Nephron (organoid): ENCODE measurements around the gene NFS1.
A peak's percentile ranks its signal among the peaks of the same experiment; 100 is the strongest.

Experiments used
- H3K27ac Mint-ChIP-seq, 3 experiments: 2 replicates each; pipeline ENCODE4 v1.8.0; 2020; ENCODE audit warnings: mixed read lengths in 3 of 3, mild to moderate bottlenecking in 2 of 3, moderate library complexity in 1 of 3
- H3K27me3 Mint-ChIP-seq: 2 replicates; pipeline ENCODE4 v1.8.0; 2021; ENCODE audit warnings: low read depth, mild to moderate bottlenecking, moderate library complexity, mixed read lengths
- H3K36me3 Mint-ChIP-seq: 2 replicates; pipeline ENCODE4 v1.8.0; 2020; ENCODE audit warnings: low read depth, mixed read lengths
- H3K4me1 Mint-ChIP-seq: 2 replicates; pipeline ENCODE4 v1.8.0; 2020; ENCODE audit warnings: mixed read lengths
- H3K4me3 Mint-ChIP-seq, 3 experiments: 2 replicates each; pipeline ENCODE4 v1.8.0; 2020; ENCODE audit warnings: mild to moderate bottlenecking in 3 of 3, mixed read lengths in 3 of 3, moderate library complexity in 2 of 3
- H3K9me3 Mint-ChIP-seq: 2 replicates; pipeline ENCODE4 v1.8.0; 2020; ENCODE audit warnings: mixed read lengths
- CTCF ChIP-seq, 3 experiments: fragments of 200-600 bp; sonication (generic); IDR thresholded peaks; one replicate each; pipeline ENCODE4 v1.5.0; 2021; ENCODE audit warnings: antibody characterized with exemption in 3 of 3; ENCODE audit not compliant: unreplicated experiment in 3 of 3

Gene NFS1

DNA sequence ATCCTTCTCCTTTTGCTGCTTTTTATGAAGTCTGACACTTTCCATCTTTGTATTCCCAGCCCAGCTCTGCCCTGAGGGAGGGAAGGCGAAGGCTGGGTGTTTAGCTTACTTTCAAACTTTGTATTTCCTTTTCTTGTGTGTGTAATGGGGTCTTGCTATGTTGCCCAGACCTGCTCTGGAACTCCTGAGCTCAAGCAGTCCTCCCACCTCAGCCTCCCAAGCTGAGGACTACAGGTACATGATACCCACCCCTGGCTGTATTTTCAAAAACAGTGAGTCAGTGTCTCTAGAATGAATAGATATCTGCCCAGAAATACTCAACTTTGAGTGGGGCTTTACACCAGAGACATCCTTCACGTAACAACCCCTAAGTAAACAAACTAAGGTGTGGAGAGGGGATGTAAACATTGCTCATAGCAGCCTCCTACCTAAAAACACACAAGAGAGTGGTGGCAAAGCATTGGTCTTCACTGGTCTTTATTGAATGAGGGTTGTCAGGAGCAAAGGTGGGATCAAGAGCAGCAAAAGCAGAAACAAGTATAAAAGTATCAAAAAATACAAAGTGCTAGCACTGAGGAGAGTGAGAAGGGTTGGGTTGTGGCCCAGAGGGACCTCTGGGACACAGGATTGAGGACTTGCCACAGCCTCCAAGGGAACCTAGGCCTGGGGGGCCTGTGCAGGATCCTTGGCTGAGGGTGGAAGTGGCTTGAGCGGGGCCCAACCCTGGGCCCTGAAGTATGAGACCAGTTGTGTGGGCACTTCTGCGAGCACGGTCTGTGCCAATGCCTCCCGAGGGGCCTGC, 73.4 kb downstream of the NFS1 start:
- Mint-ChIP-seq H3K9me3 (no peaks in the 10 kb centered on the region), H3K4me3 (no peak overlapping the region), H3K4me1 (no peaks in the 10 kb centered on the region)

DNA sequence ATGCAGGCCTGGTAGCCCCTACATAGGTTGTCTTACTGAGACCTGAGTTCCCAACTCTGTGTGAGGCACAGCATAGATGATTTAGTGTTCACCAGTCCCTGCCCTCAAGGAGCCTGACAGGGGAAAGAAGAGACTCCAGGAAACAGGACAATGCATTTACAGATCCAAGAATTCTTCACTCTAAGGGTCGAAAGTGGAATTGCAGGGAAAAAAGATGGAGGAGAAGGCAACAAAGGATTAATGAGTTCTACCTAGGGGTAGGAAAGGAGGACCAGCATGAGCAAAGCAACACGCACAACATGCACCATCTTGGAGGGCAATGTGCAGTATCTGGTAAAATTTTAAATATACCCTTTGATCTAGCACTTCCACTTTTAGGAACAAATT, 77.6 kb downstream of the NFS1 start:
- Mint-ChIP-seq H3K27ac (no peak overlapping the region), H3K4me3 (no peak overlapping the region), H3K36me3 (peaks cover 18% of the 10 kb centered on the region), H3K9me3 (no peaks in the 10 kb centered on the region), H3K27me3 (peaks cover 34% of the 10 kb centered on the region), H3K4me1 (peaks cover 18% of the 10 kb centered on the region)
- TF ChIP-seq CTCF (IDR thresholded peaks at IDR 0.05; ENCODE audit: unreplicated experiment in 3 of 3), result no peak

More for the DNA sequence above, 73.4 kb downstream of the NFS1 start:
- Mint-ChIP-seq H3K27ac (no peak overlapping the region), H3K36me3 (peaks cover 49% of the 10 kb centered on the region), H3K27me3 (peaks cover 3% of the 10 kb centered on the region)
- TF ChIP-seq CTCF (IDR thresholded peaks at IDR 0.05; ENCODE audit: unreplicated experiment in 3 of 3), result no peak

- peaks cover 14% of the 10 kb centered on the region for H3K36me3 Mint-ChIP-seq
- peaks cover 34% of the 10 kb centered on the region for H3K27me3 Mint-ChIP-seq
- peaks cover 18% of the 10 kb centered on the region for H3K4me1 Mint-ChIP-seq
- peak overlapping the region in 1 of 3 experiments; percentile 21 for H3K4me3 Mint-ChIP-seq
- no peak for TF ChIP-seq CTCF (IDR thresholded peaks at IDR 0.05; ENCODE audit: unreplicated experiment in 3 of 3)
- H3K27ac Mint-ChIP-seq, result no peak overlapping the region
- no peaks in the 10 kb centered on the region for H3K9me3 Mint-ChIP-seq
These were observed 78.2 kb downstream of the NFS1 start for GRCh38 chr20:35620818-35621559.

- peaks cover 18% of the 10 kb centered on the region for H3K4me1 Mint-ChIP-seq
- H3K4me3 Mint-ChIP-seq, result peak overlapping the region; percentile 85 to 87 (median 87)
- H3K9me3 Mint-ChIP-seq, result no peaks in the 10 kb centered on the region
- TF ChIP-seq CTCF (IDR thresholded peaks at IDR 0.05; ENCODE audit: unreplicated experiment in 3 of 3), result peak; percentile 2 to 52 (median 21)
- peaks cover 36% of the 10 kb centered on the region for H3K27me3 Mint-ChIP-seq
- H3K27ac Mint-ChIP-seq, result no peak overlapping the region
- H3K36me3 Mint-ChIP-seq, result peaks cover 5% of the 10 kb centered on the region
These were observed 79.7 kb downstream of the NFS1 start for GRCh38 chr20:35619196-35620095.

GRCh38 chr20:35618263-35619131, 80.7 kb downstream of the NFS1 start:
- peaks cover 5% of the 10 kb centered on the region for H3K36me3 Mint-ChIP-seq
- peaks cover 42% of the 10 kb centered on the region for H3K27me3 Mint-ChIP-seq
- no peaks in the 10 kb centered on the region for H3K9me3 Mint-ChIP-seq
- TF ChIP-seq CTCF (IDR thresholded peaks at IDR 0.05; ENCODE audit: unreplicated experiment in 3 of 3), result no peak
- peak overlapping the region; percentile 43 to 57 (median 44) for H3K27ac Mint-ChIP-seq
- H3K4me3 Mint-ChIP-seq, result peak overlapping the region; percentile 85 to 87 (median 87)
- peaks cover 18% of the 10 kb centered on the region for H3K4me1 Mint-ChIP-seq
